Right renal pelvis (tissue), 4 donors: Measurements from ENCODE around the gene BRAT1. TPM values are rescaled to one million over a fixed set of nuclear protein-coding genes. Genes with fewer than 3 reads are reported as not detected.
"Not testable (repeated sequence)": the region's sequence is repeated elsewhere in the genome, so short reads cannot be mapped to it uniquely, and the experiment has no call there.

Source experiments
- DNase-seq, 4 donors: peaks; one replicate each; pipeline ENCODE4 v3.0.0-alpha.2; 2013; ENCODE audit warnings: low read depth in 4 of 4, low spot score in 3 of 4, missing footprints in 1 of 4
- polyA plus RNA-seq, 4 donors: library from polyadenylated mRNA; unstranded; fragments of 120-200 nt; gene quantifications; one replicate each; pipeline ENCODE4 v1.2.1, GENCODE V29; 2013; ENCODE audit not compliant: insufficient read length in 4 of 4

The BRAT1 gene
- polyA plus RNA-seq, 4 donors: 27.4 to 40.6 (median 27.6) TPM

GRCh38 chr7:2566890-2567678 is 11.8 kb upstream of the BRAT1 start:
- DNase-seq: no peak

GRCh38 chr7:2566348-2566889 is 11.1 kb upstream of the BRAT1 start:
- DNase-seq: no peak

- no peak for DNase-seq
These were observed 9.7 kb upstream of the BRAT1 start for GRCh38 chr7:2564970-2565540.

GRCh38 chr7:2563955-2564354 is 8.6 kb upstream of the BRAT1 start:
- DNase-seq: not testable (repeated sequence)

GRCh38 chr7:2559283-2559950 is 4.1 kb upstream of the BRAT1 start:
- DNase-seq: no peak

- peak; percentile 76 to 82 (median 80) for DNase-seq
These were observed 3.4 kb upstream of the BRAT1 start, which contains the start of gene IQCE for GRCh38 chr7:2558629-2559282. Gene IQCE (plus strand): TSS chr7:2558979. CDS start chr7:2559182, 203 bp downstream.

GRCh38 chr7:2554661-2555111 is 638 bp downstream of the BRAT1 start:
- DNase-seq: no peak

- no peak for DNase-seq
These were observed 1.3 kb downstream of the BRAT1 start for GRCh38 chr7:2553831-2554581.

- DNase-seq: no peak
These were observed 2.2 kb downstream of the BRAT1 start for GRCh38 chr7:2553108-2553507.

GRCh38 chr7:2551418-2551817 is 3.9 kb downstream of the BRAT1 start:
- no peak for DNase-seq

- no peak for DNase-seq
These were observed 8.3 kb downstream of the BRAT1 start for GRCh38 chr7:2546776-2547586.

GRCh38 chr7:2545746-2546425 is 9.4 kb downstream of the BRAT1 start:
- DNase-seq: no peak

GRCh38 chr7:2544541-2545188 is 10.7 kb downstream of the BRAT1 start:
- DNase-seq: no peak

- DNase-seq: no peak
These were observed 12.1 kb downstream of the BRAT1 start for GRCh38 chr7:2542916-2543871.

GRCh38 chr7:2542011-2542915 is 13.1 kb downstream of the BRAT1 start:
- no peak for DNase-seq
